Measurements from ENCODE around the gene PTPRE. TPM values are rescaled to one million over a fixed set of nuclear protein-coding genes. Genes with fewer than 3 reads are reported as not detected.

The PTPRE gene
- total and polyA plus RNA-seq, 2 donors from 2014 or later: 1.1 to 25.7 TPM

DNA sequence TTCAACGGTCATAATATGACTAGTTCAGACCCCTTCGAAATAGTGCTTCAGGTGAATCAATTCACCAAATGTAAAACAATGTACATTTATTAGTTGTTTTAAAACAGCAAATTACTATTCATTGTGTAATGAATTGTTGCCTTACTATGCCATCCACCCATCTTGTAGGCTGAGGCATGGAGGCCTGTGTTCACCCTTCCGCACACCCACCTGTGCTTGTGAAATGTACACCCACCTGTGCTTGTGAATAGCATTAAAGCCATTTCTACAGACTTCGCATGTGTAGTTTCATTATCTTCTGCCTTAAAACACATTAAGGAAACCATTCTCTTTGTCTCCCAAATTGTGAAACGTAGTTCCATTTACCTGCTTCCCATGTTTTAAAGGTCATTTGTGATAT lies 31.0 kb upstream of the PTPRE start:
- peaks cover 0 to 6% (median 3%) of the 10 kb centered on the region in 3 donors for H3K4me1 ChIP-seq (ENCODE audit: control insufficient read depth in 2 of 3, insufficient read depth in 2 of 3, low read depth in 1 of 3, low read length in 3 of 3)
- no peaks in the 10 kb centered on the region for H3K36me3 ChIP-seq (ENCODE audit: control insufficient read depth in 2 of 3, insufficient read depth in 3 of 3, low read length in 3 of 3)
- H3K27ac ChIP-seq (ENCODE audit: low read depth in 2 of 2, low read length in 2 of 2): no peak overlapping the region
- TF ChIP-seq, protein P1, sequence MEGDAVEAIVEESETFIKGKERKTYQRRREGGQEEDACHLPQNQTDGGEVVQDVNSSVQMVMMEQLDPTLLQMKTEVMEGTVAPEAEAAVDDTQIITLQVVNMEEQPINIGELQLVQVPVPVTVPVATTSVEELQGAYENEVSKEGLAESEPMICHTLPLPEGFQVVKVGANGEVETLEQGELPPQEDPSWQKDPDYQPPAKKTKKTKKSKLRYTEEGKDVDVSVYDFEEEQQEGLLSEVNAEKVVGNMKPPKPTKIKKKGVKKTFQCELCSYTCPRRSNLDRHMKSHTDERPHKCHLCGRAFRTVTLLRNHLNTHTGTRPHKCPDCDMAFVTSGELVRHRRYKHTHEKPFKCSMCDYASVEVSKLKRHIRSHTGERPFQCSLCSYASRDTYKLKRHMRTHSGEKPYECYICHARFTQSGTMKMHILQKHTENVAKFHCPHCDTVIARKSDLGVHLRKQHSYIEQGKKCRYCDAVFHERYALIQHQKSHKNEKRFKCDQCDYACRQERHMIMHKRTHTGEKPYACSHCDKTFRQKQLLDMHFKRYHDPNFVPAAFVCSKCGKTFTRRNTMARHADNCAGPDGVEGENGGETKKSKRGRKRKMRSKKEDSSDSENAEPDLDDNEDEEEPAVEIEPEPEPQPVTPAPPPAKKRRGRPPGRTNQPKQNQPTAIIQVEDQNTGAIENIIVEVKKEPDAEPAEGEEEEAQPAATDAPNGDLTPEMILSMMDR (IDR thresholded peaks at IDR 0.05; ENCODE audit: borderline replicate concordance, extremely low read depth, insufficient read depth): no peak
- no peak overlapping the region for H3K9ac ChIP-seq (ENCODE audit: low read length in 3 of 3)
- H3K4me3 ChIP-seq (ENCODE audit: low read length in 3 of 3): no peak overlapping the region
- no peaks in the 10 kb centered on the region for H3K9me3 ChIP-seq (ENCODE audit: control insufficient read depth in 2 of 3, insufficient read depth in 1 of 3, low read length in 3 of 3)
- intact Hi-C loops (cut with DNase I): no loop called here
- no peak for FAIRE-seq
- H3K27me3 ChIP-seq (ENCODE audit: control insufficient read depth, insufficient read depth, low read length): no peaks in the 10 kb centered on the region
- no peak for DNase-seq

DNA sequence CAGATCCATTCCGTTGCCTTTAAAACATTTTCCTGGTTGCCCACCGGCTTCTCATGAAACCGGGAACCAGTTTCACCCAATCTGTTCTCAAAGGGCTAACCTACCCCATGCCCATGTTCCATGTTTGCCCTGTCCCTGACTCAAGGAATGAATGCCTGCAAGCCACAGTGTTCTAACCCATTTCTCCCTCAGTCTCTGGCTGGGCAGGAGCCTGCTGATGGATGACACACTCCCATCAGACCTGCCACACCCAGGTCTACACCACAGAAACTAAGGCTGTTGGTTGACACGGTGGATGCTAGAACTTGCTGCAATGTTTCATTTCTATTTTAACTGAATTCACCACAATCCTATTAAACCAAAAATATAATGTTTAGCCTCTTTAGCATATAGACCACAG lies 29.8 kb upstream of the PTPRE start:
- peaks cover 0 to 11% (median 5%) of the 10 kb centered on the region in 3 donors for H3K4me1 ChIP-seq (ENCODE audit: control insufficient read depth in 2 of 3, insufficient read depth in 2 of 3, low read depth in 1 of 3, low read length in 3 of 3)
- intact Hi-C loops (cut with DNase I): no loop called here
- no peak for DNase-seq

DNA sequence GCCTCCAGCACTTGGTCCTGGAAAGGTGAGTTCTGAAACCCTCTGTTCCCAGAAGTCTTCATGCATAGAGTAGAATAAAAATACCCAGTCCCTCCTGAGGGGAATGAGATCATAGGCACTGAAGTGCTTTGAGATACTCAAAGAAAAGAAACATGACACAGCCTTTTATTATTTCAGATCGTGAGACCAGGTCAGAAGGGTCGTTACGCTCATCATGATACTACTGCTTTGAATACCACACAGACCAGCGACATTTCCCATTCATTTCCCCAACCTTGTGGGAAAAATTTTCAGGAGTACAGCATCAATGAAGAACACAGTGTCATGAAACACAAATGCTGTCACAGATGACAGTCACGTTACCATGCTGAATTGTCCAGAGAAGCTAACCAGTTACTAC lies 29.2 kb upstream of the PTPRE start:
- FAIRE-seq: no peak
- peaks cover 0 to 6% (median 0%) of the 10 kb centered on the region in 3 donors for H3K36me3 ChIP-seq (ENCODE audit: control insufficient read depth in 2 of 3, insufficient read depth in 3 of 3, low read length in 3 of 3)
- H3K4me1 ChIP-seq (ENCODE audit: control insufficient read depth in 2 of 3, insufficient read depth in 2 of 3, low read depth in 1 of 3, low read length in 3 of 3): peaks cover 0 to 6% (median 2%) of the 10 kb centered on the region in 3 donors
- no peaks in the 10 kb centered on the region for H3K9me3 ChIP-seq (ENCODE audit: control insufficient read depth in 2 of 3, insufficient read depth in 1 of 3, low read length in 3 of 3)
- TF ChIP-seq, protein P1 (IDR thresholded peaks at IDR 0.05; ENCODE audit: borderline replicate concordance, extremely low read depth, insufficient read depth): no peak
- H3K27me3 ChIP-seq (ENCODE audit: control insufficient read depth, insufficient read depth, low read length): no peaks in the 10 kb centered on the region
- H3K4me3 ChIP-seq (ENCODE audit: low read length in 3 of 3): no peak overlapping the region
- H3K27ac ChIP-seq (ENCODE audit: low read depth in 2 of 2, low read length in 2 of 2): no peak overlapping the region
- DNase-seq: no peak
- H3K9ac ChIP-seq (ENCODE audit: low read length in 3 of 3): no peak overlapping the region
- intact Hi-C loops (cut with DNase I): no loop called here

More for the DNA sequence above, 29.8 kb upstream of the PTPRE start:
- TF ChIP-seq, protein P1 (IDR thresholded peaks at IDR 0.05; ENCODE audit: borderline replicate concordance, extremely low read depth, insufficient read depth): no peak
- H3K27ac ChIP-seq (ENCODE audit: low read depth in 2 of 2, low read length in 2 of 2): no peak overlapping the region
- H3K36me3 ChIP-seq (ENCODE audit: control insufficient read depth in 2 of 3, insufficient read depth in 3 of 3, low read length in 3 of 3): peaks cover 0 to 3% (median 0%) of the 10 kb centered on the region in 3 donors
- H3K9me3 ChIP-seq (ENCODE audit: control insufficient read depth in 2 of 3, insufficient read depth in 1 of 3, low read length in 3 of 3): no peaks in the 10 kb centered on the region
- no peak for FAIRE-seq
- H3K9ac ChIP-seq (ENCODE audit: low read length in 3 of 3): no peak overlapping the region
- no peak overlapping the region for H3K4me3 ChIP-seq (ENCODE audit: low read length in 3 of 3)
- H3K27me3 ChIP-seq (ENCODE audit: control insufficient read depth, insufficient read depth, low read length): no peaks in the 10 kb centered on the region

DNA sequence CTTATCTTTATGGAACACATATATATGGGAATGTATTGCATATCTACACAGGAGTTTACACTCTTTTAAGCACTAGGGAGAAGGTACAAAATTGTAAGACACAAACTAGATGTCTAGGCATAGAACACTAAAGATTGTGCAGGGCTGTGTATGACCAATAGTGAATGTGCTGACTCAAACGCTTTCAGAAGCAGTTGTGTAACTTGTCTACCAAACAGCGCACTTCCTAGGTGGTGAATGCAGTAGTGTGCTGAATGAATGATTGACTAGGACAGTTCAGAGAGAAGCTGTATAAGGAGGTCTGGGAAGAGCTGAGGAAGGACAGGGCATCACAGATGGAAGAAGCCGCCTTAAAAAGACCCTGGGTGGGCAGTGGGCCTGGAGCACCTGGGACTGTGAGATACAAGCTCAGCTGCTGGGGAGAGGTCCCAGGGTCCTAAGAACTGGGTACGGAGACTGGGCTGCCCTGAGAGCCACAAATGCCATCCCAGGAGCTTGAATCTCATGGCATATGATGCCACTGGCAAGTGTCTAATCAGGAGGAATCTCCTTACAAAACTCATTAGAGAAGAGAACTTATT lies 28.3 kb upstream of the PTPRE start:
- no peaks in the 10 kb centered on the region for H3K9me3 ChIP-seq (ENCODE audit: control insufficient read depth in 2 of 3, insufficient read depth in 1 of 3, low read length in 3 of 3)
- H3K36me3 ChIP-seq (ENCODE audit: control insufficient read depth in 2 of 3, insufficient read depth in 3 of 3, low read length in 3 of 3): peaks cover 0 to 6% (median 0%) of the 10 kb centered on the region in 3 donors
- no peaks in the 10 kb centered on the region for H3K27me3 ChIP-seq (ENCODE audit: control insufficient read depth, insufficient read depth, low read length)
- no peak overlapping the region for H3K4me3 ChIP-seq (ENCODE audit: low read length in 3 of 3)
- FAIRE-seq (no peak), DNase-seq (no peak)
- H3K27ac ChIP-seq (ENCODE audit: low read depth in 2 of 2, low read length in 2 of 2): no peak overlapping the region
- peaks cover 0 to 5% (median 4%) of the 10 kb centered on the region in 3 donors for H3K4me1 ChIP-seq (ENCODE audit: control insufficient read depth in 2 of 3, insufficient read depth in 2 of 3, low read depth in 1 of 3, low read length in 3 of 3)
- intact Hi-C loops (cut with DNase I): no loop called here
- H3K9ac ChIP-seq (ENCODE audit: low read length in 3 of 3): no peak overlapping the region
- TF ChIP-seq, protein P1 (IDR thresholded peaks at IDR 0.05; ENCODE audit: borderline replicate concordance, extremely low read depth, insufficient read depth): no peak
